K562 (cell line): ENCODE results near the gene TPMT. TPM values are rescaled to one million over a fixed set of nuclear protein-coding genes. Genes with fewer than 3 reads are reported as not detected.

Experiments
- ARNT ChIP-seq, 2 experiments: fragments of 450-650 bp; IDR thresholded peaks; 2 replicates each; pipeline ENCODE4 v1.6.1; 2016; ENCODE audit warnings: mild to moderate bottlenecking in 1 of 2
- ATF1 ChIP-seq, 2 experiments: fragments of 450-650 bp in 1 of 2; IDR thresholded peaks; 2 replicates each; pipeline ENCODE4 v1.6.1; 2016; ENCODE audit warnings: missing compliant biosample characterization in 1 of 2, missing genetic modification characterization in 1 of 2
- CEBPG ChIP-seq, 3 experiments: fragments of 200-800 bp in 1 of 3; sonication (Bioruptor generic) in 1 of 3; sonication (generic) in 1 of 3; formaldehyde crosslinking in 1 of 3; IDR thresholded peaks in 2 of 3; conservative IDR thresholded peaks in 1 of 3; 2 replicates each; pipeline versions ENCODE4 v1.6.1 to v1.8.0; 2016 to 2022; ENCODE audit warnings: missing compliant biosample characterization in 2 of 3, missing genetic modification characterization in 2 of 3, mild to moderate bottlenecking in 1 of 3, missing genetic modification reagents in 1 of 3
- FOXK2 ChIP-seq, 2 experiments: fragments of 450-650 bp; IDR thresholded peaks in 1 of 2; conservative IDR thresholded peaks in 1 of 2; 2 replicates each; pipeline ENCODE4 v1.6.1; 2016; ENCODE audit warnings: low read depth in 2 of 2, mild to moderate bottlenecking in 1 of 2
- HIVEP1 ChIP-seq: fragments of 250-450 bp; sonication (Bioruptor Pico); IDR thresholded peaks from 2 replicates; pipeline ENCODE4 v1.4.0; 2020; ENCODE audit warnings: mild to moderate bottlenecking
- KHSRP ChIP-seq: fragments of 450-650 bp; IDR thresholded peaks from 2 replicates; pipeline ENCODE4 v1.6.1; 2017
- LCOR ChIP-seq: sonication (generic); formaldehyde crosslinking; IDR thresholded peaks from 2 replicates; pipeline ENCODE4 v1.8.0; 2022; ENCODE audit warnings: mild to moderate bottlenecking, missing genetic modification reagents
- MIER1 ChIP-seq: fragments of 450-650 bp; IDR thresholded peaks from 2 replicates; pipeline ENCODE4 v1.6.1; 2016; ENCODE audit warnings: antibody characterized with exemption, mild to moderate bottlenecking, low read depth
- MNT ChIP-seq, 2 experiments: fragments of 450-650 bp; conservative IDR thresholded peaks; 2 replicates each; pipeline ENCODE4 v1.6.1; 2017; ENCODE audit warnings: mild to moderate bottlenecking in 2 of 2, moderate library complexity in 2 of 2
- MTA3 ChIP-seq: fragments of 450-650 bp; formaldehyde crosslinking; IDR thresholded peaks from 2 replicates; pipeline ENCODE4 v1.6.1; 2017; ENCODE audit warnings: mild to moderate bottlenecking, borderline replicate concordance
- NCOA2 ChIP-seq, 2 experiments: fragments of 450-650 bp; IDR thresholded peaks; 2 replicates each; pipeline ENCODE4 v1.6.1; 2018; ENCODE audit warnings: mild to moderate bottlenecking in 2 of 2, moderate library complexity in 1 of 2; ENCODE audit not compliant: partially characterized antibody in 2 of 2
- SMAD1 ChIP-seq: fragments of 150-350 bp; IDR thresholded peaks from 2 replicates; pipeline ENCODE4 v1.6.1; 2014; ENCODE audit warnings: low read length, low read depth; ENCODE audit not compliant: partially characterized antibody
- SMARCA4 ChIP-seq: fragments of 450-650 bp; IDR thresholded peaks from 2 replicates; pipeline ENCODE4 v1.6.1; 2016
- SMARCC2 ChIP-seq: fragments of 450-650 bp; IDR thresholded peaks from 2 replicates; pipeline ENCODE4 v1.6.1; 2017; ENCODE audit warnings: antibody characterized with exemption, moderate library complexity, mild to moderate bottlenecking, low read depth
- SREBF1 ChIP-seq: fragments of 150-350 bp; IDR thresholded peaks from 2 replicates; pipeline ENCODE4 v1.6.1; 2014; ENCODE audit warnings: antibody characterized with exemption, low read depth, low read length, borderline replicate concordance
- TAF7 ChIP-seq: fragments of 450-650 bp; IDR thresholded peaks from 2 replicates; pipeline ENCODE4 v1.6.1; 2016; ENCODE audit warnings: missing genetic modification characterization, missing compliant biosample characterization
- TFAP4 ChIP-seq: sonication (generic); formaldehyde crosslinking; IDR thresholded peaks from 2 replicates; pipeline ENCODE4 v1.8.0; 2022; ENCODE audit warnings: missing genetic modification reagents, mild to moderate bottlenecking, moderate library complexity, borderline replicate concordance
- polyA plus RNA-seq, 8 experiments: library from polyadenylated mRNA; depleted of rRNA in 4 of 8; stranded (reverse) in 5 of 8; unstranded in 3 of 8; fragments of >200 nt; fragmentation: Nextera tagmentation in 2 of 8; fragmentation: Illumina TruSeq in 1 of 8; extraction: Ambion mirVana in 2 of 8; extraction: Trizol in 1 of 8; gene quantifications; 2 replicates each; pipeline versions ENCODE4 v1.2.1 to v1.2.3, GENCODE V29; 2011 to 2014; ENCODE audit warnings: inconsistent platforms in 1 of 8, missing spikeins in 1 of 8
- total RNA-seq, 7 experiments: library from RNA; depleted of rRNA in 6 of 7; stranded (reverse); fragments of >200 nt in 6 of 7; fragmentation: Illumina TruSeq in 2 of 7; extraction: Trizol in 2 of 7; gene quantifications; 2 replicates each; pipeline versions ENCODE4 v1.2.1 to v1.2.3, GENCODE V29; 2011 to 2021; ENCODE audit warnings: low replicate concordance in 1 of 7
- TF ChIP-seq, protein P1 (sequence below): sonication (generic); formaldehyde crosslinking; IDR thresholded peaks from 2 replicates; pipeline ENCODE4 v1.8.0; 2022; ENCODE audit warnings: mild to moderate bottlenecking, missing genetic modification reagents
- TF ChIP-seq, protein P2 (sequence below): conservative IDR thresholded peaks from 2 replicates; pipeline ENCODE4 v1.6.1; 2011; ENCODE audit warnings: low read depth, mild to moderate bottlenecking, low read length; ENCODE audit not compliant: control insufficient read depth
- TF ChIP-seq, protein P3 (sequence below): fragments of 250-450 bp; sonication (Bioruptor Pico); IDR thresholded peaks from 2 replicates; pipeline ENCODE4 v1.5.0; 2020; ENCODE audit warnings: mild to moderate bottlenecking, borderline replicate concordance

Gene TPMT
- total and polyA plus RNA-seq, 9 of the 15 experiments (the other 6 are each of a cell fraction or from before 2014, with no cell fraction given): 24.2 to 67.4 (median 46.5) TPM

- TF ChIP-seq MNT (conservative IDR thresholded peaks at IDR 0.05): peak in 1 of 2 experiments; percentile 54; a peak in 2 of 4 replicates
- no peak for TF ChIP-seq ATF1 (CRISPR knock-in tag; IDR thresholded peaks at IDR 0.05)
- TF ChIP-seq ATF1 (tag; IDR thresholded peaks at IDR 0.05): peak; percentile 84
- TF ChIP-seq KHSRP: 0 out of 2 replicates have a peak, but pooled peaks have one; percentile 29
- peak; percentile 79; the same call in 1 of the 2 replicates for TF ChIP-seq TAF7
- no peak for TF ChIP-seq HIVEP1 (CRISPR knock-in tag)
- TF ChIP-seq MIER1: peak; percentile 69; the same call in 1 of the 2 replicates
- TF ChIP-seq SREBF1: no peak
- TF ChIP-seq, protein P1, sequence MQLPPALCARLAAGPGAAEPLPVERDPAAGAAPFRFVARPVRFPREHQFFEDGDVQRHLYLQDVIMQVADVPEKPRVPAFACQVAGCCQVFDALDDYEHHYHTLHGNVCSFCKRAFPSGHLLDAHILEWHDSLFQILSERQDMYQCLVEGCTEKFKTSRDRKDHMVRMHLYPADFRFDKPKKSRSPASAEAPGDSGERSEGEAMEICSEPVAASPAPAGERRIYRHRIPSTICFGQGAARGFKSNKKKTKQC: peak; percentile 87
- TF ChIP-seq FOXK2 (conservative IDR thresholded peaks at IDR 0.05 in 1 of 2, IDR thresholded peaks at IDR 0.05 in 1 of 2; ENCODE audit: low read depth in 2 of 2): 0 out of 4 replicates have a peak, but pooled peaks have one; percentile 12 to 29
- 0 out of 2 replicates have a peak, but pooled peaks have one; percentile 20 for TF ChIP-seq MTA3
- peak; percentile 49; the same call in 1 of the 2 replicates for TF ChIP-seq CEBPG (CRISPR knock-in tag; IDR thresholded peaks at IDR 0.05)
- no peak for TF ChIP-seq CEBPG (tag; conservative IDR thresholded peaks at IDR 0.05 in 1 of 2, IDR thresholded peaks at IDR 0.05 in 1 of 2)
- TF ChIP-seq SMAD1: peak; percentile 70
- TF ChIP-seq, protein P2, sequence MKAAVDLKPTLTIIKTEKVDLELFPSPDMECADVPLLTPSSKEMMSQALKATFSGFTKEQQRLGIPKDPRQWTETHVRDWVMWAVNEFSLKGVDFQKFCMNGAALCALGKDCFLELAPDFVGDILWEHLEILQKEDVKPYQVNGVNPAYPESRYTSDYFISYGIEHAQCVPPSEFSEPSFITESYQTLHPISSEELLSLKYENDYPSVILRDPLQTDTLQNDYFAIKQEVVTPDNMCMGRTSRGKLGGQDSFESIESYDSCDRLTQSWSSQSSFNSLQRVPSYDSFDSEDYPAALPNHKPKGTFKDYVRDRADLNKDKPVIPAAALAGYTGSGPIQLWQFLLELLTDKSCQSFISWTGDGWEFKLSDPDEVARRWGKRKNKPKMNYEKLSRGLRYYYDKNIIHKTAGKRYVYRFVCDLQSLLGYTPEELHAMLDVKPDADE: peak; percentile 28; the same call in 1 of the 2 replicates
- TF ChIP-seq NCOA2 (IDR thresholded peaks at IDR 0.05; ENCODE audit: partially characterized antibody in 2 of 2): no peak
- TF ChIP-seq TFAP4 (CRISPR knock-in tag): peak; percentile 98
- TF ChIP-seq, protein P3, sequence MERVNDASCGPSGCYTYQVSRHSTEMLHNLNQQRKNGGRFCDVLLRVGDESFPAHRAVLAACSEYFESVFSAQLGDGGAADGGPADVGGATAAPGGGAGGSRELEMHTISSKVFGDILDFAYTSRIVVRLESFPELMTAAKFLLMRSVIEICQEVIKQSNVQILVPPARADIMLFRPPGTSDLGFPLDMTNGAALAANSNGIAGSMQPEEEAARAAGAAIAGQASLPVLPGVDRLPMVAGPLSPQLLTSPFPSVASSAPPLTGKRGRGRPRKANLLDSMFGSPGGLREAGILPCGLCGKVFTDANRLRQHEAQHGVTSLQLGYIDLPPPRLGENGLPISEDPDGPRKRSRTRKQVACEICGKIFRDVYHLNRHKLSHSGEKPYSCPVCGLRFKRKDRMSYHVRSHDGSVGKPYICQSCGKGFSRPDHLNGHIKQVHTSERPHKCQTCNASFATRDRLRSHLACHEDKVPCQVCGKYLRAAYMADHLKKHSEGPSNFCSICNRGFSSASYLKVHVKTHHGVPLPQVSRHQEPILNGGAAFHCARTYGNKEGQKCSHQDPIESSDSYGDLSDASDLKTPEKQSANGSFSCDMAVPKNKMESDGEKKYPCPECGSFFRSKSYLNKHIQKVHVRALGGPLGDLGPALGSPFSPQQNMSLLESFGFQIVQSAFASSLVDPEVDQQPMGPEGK (CRISPR knock-in tag): peak; percentile 75; the same call in 1 of the 2 replicates
- TF ChIP-seq LCOR (CRISPR knock-in tag): 0 out of 2 replicates have a peak, but pooled peaks have one; percentile 60
- peak; percentile 85 for TF ChIP-seq SMARCA4
- peak in 1 of 2 experiments; percentile 59; a peak in 1 of 4 replicates for TF ChIP-seq ARNT (IDR thresholded peaks at IDR 0.05)
- TF ChIP-seq SMARCC2: peak; percentile 61; the same call in 1 of the 2 replicates
These were observed at the start of gene TPMT (continued) for GRCh38 chr6:18154507-18155149.
